ENCODE data around the gene CETN3.

The CETN3 gene

GRCh38 chr5:90410178-90410762, 714 bp upstream of the CETN3 start:
- Histone ChIP-seq H2AFZ (ENCODE audit: low read length) (peak overlapping the region; percentile 87), H3K4me3 (ENCODE audit: low read length) (peak overlapping the region; percentile 78), H4K20me1 (ENCODE audit: insufficient read depth, low read length) (no peaks in the 10 kb centered on the region), H3F3A (ENCODE audit: insufficient read depth, low read length) (peaks cover 10% of the 10 kb centered on the region), H3K9me3 (replicated peaks; ENCODE audit: insufficient read depth, low read length) (no peaks in the 10 kb centered on the region), H3K4me1 (ENCODE audit: low read length) (no peaks in the 10 kb centered on the region), H3K36me3 (replicated peaks; ENCODE audit: insufficient read depth, low read length) (no peaks in the 10 kb centered on the region), H3K9ac (ENCODE audit: low read length) (peak overlapping the region; percentile 87), H3K79me2 (ENCODE audit: low read length) (peaks cover 10% of the 10 kb centered on the region), H3K27me3 (replicated peaks; ENCODE audit: insufficient read depth, low read length) (no peaks in the 10 kb centered on the region), H3K9me2 (replicated peaks; ENCODE audit: insufficient read depth, low read length) (no peaks in the 10 kb centered on the region), H3K4me2 (ENCODE audit: low read depth, low read length) (peak overlapping the region; percentile 65), H3K27ac (ENCODE audit: low read length) (peak overlapping the region; percentile 73)
- no peak for TF ChIP-seq EZH2phosphoT487 (IDR thresholded peaks at IDR 0.05; ENCODE audit: low read length)
- TF ChIP-seq EZH2 (optimal IDR thresholded peaks at IDR 0.05; ENCODE audit: low read depth, low read length): no peak
- no peak for TF ChIP-seq CTCF (IDR thresholded peaks at IDR 0.05; ENCODE audit: low read length)
- peak; percentile 24 for DNase-seq

- Histone ChIP-seq H2AFZ (ENCODE audit: low read length) (peak overlapping the region; percentile 97), H3F3A (ENCODE audit: insufficient read depth, low read length) (peaks cover 10% of the 10 kb centered on the region), H3K36me3 (replicated peaks; ENCODE audit: insufficient read depth, low read length) (no peaks in the 10 kb centered on the region), H3K79me2 (ENCODE audit: low read length) (peaks cover 10% of the 10 kb centered on the region), H4K20me1 (ENCODE audit: insufficient read depth, low read length) (no peaks in the 10 kb centered on the region), H3K4me1 (ENCODE audit: low read length) (no peaks in the 10 kb centered on the region), H3K9ac (ENCODE audit: low read length) (peak overlapping the region; percentile 98), H3K27ac (ENCODE audit: low read length) (peak overlapping the region; percentile 93), H3K4me2 (ENCODE audit: low read depth, low read length) (peak overlapping the region; percentile 70), H3K9me2 (replicated peaks; ENCODE audit: insufficient read depth, low read length) (no peaks in the 10 kb centered on the region), H3K4me3 (ENCODE audit: low read length) (peak overlapping the region; percentile 99), H3K27me3 (replicated peaks; ENCODE audit: insufficient read depth, low read length) (no peaks in the 10 kb centered on the region), H3K9me3 (replicated peaks; ENCODE audit: insufficient read depth, low read length) (no peaks in the 10 kb centered on the region)
- no peak for TF ChIP-seq CTCF (IDR thresholded peaks at IDR 0.05; ENCODE audit: low read length)
- no peak for TF ChIP-seq EZH2phosphoT487 (IDR thresholded peaks at IDR 0.05; ENCODE audit: low read length)
- TF ChIP-seq EZH2 (optimal IDR thresholded peaks at IDR 0.05; ENCODE audit: low read depth, low read length): no peak
- peak; percentile 12 for DNase-seq
Measured at GRCh38 chr5:90408571-90409317, 812 bp downstream of the CETN3 start.

GRCh38 chr5:90406466-90406865, 3.1 kb downstream of the CETN3 start:
- no peaks in the 10 kb centered on the region for H3K36me3 ChIP-seq (replicated peaks; ENCODE audit: insufficient read depth, low read length)
- H3F3A ChIP-seq (ENCODE audit: insufficient read depth, low read length): peaks cover 10% of the 10 kb centered on the region
- H3K9me2 ChIP-seq (replicated peaks; ENCODE audit: insufficient read depth, low read length): no peaks in the 10 kb centered on the region
- TF ChIP-seq CTCF (IDR thresholded peaks at IDR 0.05; ENCODE audit: low read length): no peak
- TF ChIP-seq EZH2 (optimal IDR thresholded peaks at IDR 0.05; ENCODE audit: low read depth, low read length): no peak
- no peak for TF ChIP-seq EZH2phosphoT487 (IDR thresholded peaks at IDR 0.05; ENCODE audit: low read length)
- H2AFZ ChIP-seq (ENCODE audit: low read length): no peak overlapping the region
- peaks cover 10% of the 10 kb centered on the region for H3K79me2 ChIP-seq (ENCODE audit: low read length)
- H3K4me1 ChIP-seq (ENCODE audit: low read length): no peaks in the 10 kb centered on the region
- no peak overlapping the region for H3K4me3 ChIP-seq (ENCODE audit: low read length)
- H3K4me2 ChIP-seq (ENCODE audit: low read depth, low read length): no peak overlapping the region
- H3K27ac ChIP-seq (ENCODE audit: low read length): no peak overlapping the region
- H4K20me1 ChIP-seq (ENCODE audit: insufficient read depth, low read length): no peaks in the 10 kb centered on the region
- no peak for DNase-seq
- H3K9me3 ChIP-seq (replicated peaks; ENCODE audit: insufficient read depth, low read length): no peaks in the 10 kb centered on the region
- no peak overlapping the region for H3K9ac ChIP-seq (ENCODE audit: low read length)
- no peaks in the 10 kb centered on the region for H3K27me3 ChIP-seq (replicated peaks; ENCODE audit: insufficient read depth, low read length)
